Endothelial cell (in vitro differentiated cells): Measurements from ENCODE around the gene MAGI2. TPM values are rescaled to one million over a fixed set of nuclear protein-coding genes. Genes with fewer than 3 reads are reported as not detected.

ENCODE experiments used
- DNase-seq: peaks from one replicate; pipeline ENCODE4 v3.0.0; 2021; ENCODE audit warnings: low spot score
- H3K27ac Mint-ChIP-seq: one replicate; pipeline ENCODE4 v1.8.0; 2021; ENCODE audit warnings: mixed read lengths, inconsistent platforms; ENCODE audit not compliant: unreplicated experiment
- H3K27me3 Mint-ChIP-seq: one replicate; pipeline ENCODE4 v1.8.0; 2021; ENCODE audit warnings: mild to moderate bottlenecking, moderate library complexity, mixed read lengths, inconsistent platforms; ENCODE audit not compliant: unreplicated experiment
- H3K36me3 Mint-ChIP-seq: one replicate; pipeline ENCODE4 v1.8.0; 2021; ENCODE audit warnings: mild to moderate bottlenecking, low read depth, mixed read lengths, inconsistent platforms; ENCODE audit not compliant: unreplicated experiment
- H3K4me1 Mint-ChIP-seq: one replicate; pipeline ENCODE4 v1.8.0; 2021; ENCODE audit warnings: mild to moderate bottlenecking, mixed read lengths, inconsistent platforms; ENCODE audit not compliant: unreplicated experiment
- H3K4me3 Mint-ChIP-seq: one replicate; pipeline ENCODE4 v1.8.0; 2021; ENCODE audit warnings: mild to moderate bottlenecking, mixed read lengths, inconsistent platforms; ENCODE audit not compliant: unreplicated experiment
- H3K9me3 Mint-ChIP-seq: one replicate; pipeline ENCODE4 v1.8.0; 2021; ENCODE audit warnings: mixed read lengths, inconsistent platforms; ENCODE audit not compliant: unreplicated experiment
- CTCF ChIP-seq: fragments of 200-600 bp; sonication (generic); IDR thresholded peaks from one replicate; pipeline ENCODE4 v1.5.0; 2021; ENCODE audit warnings: antibody characterized with exemption; ENCODE audit not compliant: unreplicated experiment
- total RNA-seq: library from RNA; stranded (reverse); fragmentation: NEBNext Ultra II Directional; extraction: Animal tissue kit (Norgen Biotek cat#: 25700); gene quantifications from one replicate; pipeline ENCODE4 v1.2.1, GENCODE V29; 2021; ENCODE audit not compliant: unreplicated experiment

The MAGI2 gene
- total RNA-seq, 1 donor from 2014 or later, result 6.3 TPM

- Mint-ChIP-seq H3K9me3 (no peaks in the 10 kb centered on the region), H3K4me3 (no peak overlapping the region), H3K27me3 (no peaks in the 10 kb centered on the region), H3K27ac (no peak overlapping the region), H3K36me3 (no peaks in the 10 kb centered on the region), H3K4me1 (peaks cover 2% of the 10 kb centered on the region)
- TF ChIP-seq CTCF, result no peak
- DNase-seq, result no peak
Observed at GRCh38 chr7:79403451-79403850, 50.0 kb downstream of the MAGI2 start.

- no peak overlapping the region for H3K27ac Mint-ChIP-seq
- H3K4me3 Mint-ChIP-seq, result no peak overlapping the region
- H3K27me3 Mint-ChIP-seq, result no peaks in the 10 kb centered on the region
- H3K9me3 Mint-ChIP-seq, result no peaks in the 10 kb centered on the region
- peaks cover 4% of the 10 kb centered on the region for H3K4me1 Mint-ChIP-seq
- no peaks in the 10 kb centered on the region for H3K36me3 Mint-ChIP-seq
- no peak for TF ChIP-seq CTCF
- no peak for DNase-seq
Observed at GRCh38 chr7:79401254-79401653, 52.2 kb downstream of the MAGI2 start.

DNA sequence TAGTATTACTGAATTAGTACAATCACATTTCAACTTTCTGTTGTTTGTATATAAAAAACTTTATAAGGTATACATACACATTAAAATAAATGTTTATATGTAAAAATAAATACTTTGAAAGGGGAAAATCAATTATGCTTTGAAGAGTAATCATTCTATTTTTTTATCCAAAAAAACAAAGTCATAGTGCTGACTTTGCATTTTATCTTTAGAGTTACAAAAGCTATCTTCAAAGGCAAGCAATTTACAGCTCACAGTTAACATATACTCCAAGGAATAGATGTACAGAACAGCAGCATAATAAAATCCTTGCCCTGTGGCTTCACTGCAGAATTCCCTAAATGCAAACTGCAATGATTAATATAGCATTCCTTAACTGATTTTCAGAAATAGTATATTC, 53.2 kb downstream of the MAGI2 start:
- Mint-ChIP-seq H3K27ac (no peak overlapping the region), H3K9me3 (no peaks in the 10 kb centered on the region), H3K4me3 (no peak overlapping the region), H3K36me3 (no peaks in the 10 kb centered on the region), H3K4me1 (peaks cover 4% of the 10 kb centered on the region), H3K27me3 (no peaks in the 10 kb centered on the region)
- no peak for DNase-seq
- TF ChIP-seq CTCF, result no peak

DNA sequence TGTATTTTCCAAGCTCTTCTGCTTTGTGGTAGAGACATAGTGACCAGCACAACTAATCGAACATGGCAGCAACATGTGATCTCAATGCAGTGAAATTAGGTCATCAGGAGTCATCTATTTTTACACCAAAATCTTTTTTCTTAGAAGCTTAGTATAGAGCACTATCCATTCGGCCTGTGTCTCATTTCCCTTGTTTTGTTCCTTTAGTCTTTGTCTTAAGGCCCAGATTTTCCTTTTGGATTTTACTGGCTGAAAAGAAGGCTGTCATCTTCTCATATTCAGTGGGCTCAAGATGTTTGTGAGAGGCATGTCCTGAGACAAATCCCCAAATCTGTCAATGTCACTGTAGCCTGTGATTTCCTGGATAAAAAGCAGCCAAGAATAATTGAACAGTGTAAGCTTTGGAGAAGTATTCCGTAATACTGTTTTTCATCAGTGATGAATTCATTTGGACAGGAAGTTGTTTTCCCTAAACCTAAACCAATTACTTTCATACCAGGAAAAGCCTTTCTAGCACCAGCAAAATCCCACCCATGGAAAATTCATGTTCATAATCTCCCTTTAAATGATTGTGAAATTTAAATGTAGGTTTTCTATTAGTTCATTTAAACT, 55.2 kb downstream of the MAGI2 start:
- no peaks in the 10 kb centered on the region for H3K36me3 Mint-ChIP-seq
- H3K9me3 Mint-ChIP-seq, result no peaks in the 10 kb centered on the region
- H3K4me1 Mint-ChIP-seq, result peaks cover 4% of the 10 kb centered on the region
- H3K4me3 Mint-ChIP-seq, result no peak overlapping the region
- TF ChIP-seq CTCF, result no peak
- H3K27me3 Mint-ChIP-seq, result no peaks in the 10 kb centered on the region
- DNase-seq, result no peak
- no peak overlapping the region for H3K27ac Mint-ChIP-seq

DNA sequence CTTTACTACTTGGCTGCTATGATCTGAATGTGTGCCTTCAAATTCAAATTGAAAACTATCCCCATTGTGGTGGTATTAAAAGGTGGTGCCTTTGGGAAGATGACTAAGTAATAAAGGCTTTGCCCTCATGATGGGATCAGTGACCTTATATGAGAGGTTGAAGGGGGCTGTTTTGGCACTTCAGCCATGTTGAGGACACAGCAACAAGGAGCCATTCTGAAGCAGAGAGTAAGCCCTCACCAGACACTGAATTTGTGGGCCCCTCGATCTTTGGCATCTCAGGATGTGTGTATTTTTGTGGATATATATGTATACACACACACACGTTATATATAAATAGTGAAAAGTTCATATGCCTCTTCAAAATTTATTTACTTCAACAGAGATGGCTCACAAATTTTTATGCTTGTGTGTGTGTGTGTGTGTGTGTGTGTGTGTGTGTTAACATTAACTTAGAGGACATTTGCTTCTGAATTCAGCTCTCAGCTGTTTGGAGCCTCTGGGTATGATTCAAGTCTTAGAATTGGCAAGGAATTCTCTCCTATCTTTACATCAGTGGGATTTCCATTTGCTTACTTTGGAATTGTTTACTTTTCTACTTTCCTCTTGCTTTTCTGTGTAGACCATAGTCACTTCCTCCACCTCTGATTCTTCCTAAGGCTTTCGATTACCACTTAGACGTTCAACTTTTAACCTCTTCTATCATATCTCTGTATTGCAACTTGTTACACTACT, 66.6 kb downstream of the MAGI2 start:
- no peak overlapping the region for H3K27ac Mint-ChIP-seq
- H3K36me3 Mint-ChIP-seq, result no peaks in the 10 kb centered on the region
- no peaks in the 10 kb centered on the region for H3K4me1 Mint-ChIP-seq
- no peak for DNase-seq
- no peak overlapping the region for H3K4me3 Mint-ChIP-seq
- H3K27me3 Mint-ChIP-seq, result peaks cover 2% of the 10 kb centered on the region
- TF ChIP-seq CTCF, result no peak
- H3K9me3 Mint-ChIP-seq, result no peaks in the 10 kb centered on the region
